SKM-1 (cell line): Measurements from ENCODE around the gene DIS3L.
"Not testable (repeated sequence)": the region's sequence is repeated elsewhere in the genome, so short reads cannot be mapped to it uniquely, and the experiment has no call there.

Source experiments
- DNase-seq: peaks from one replicate; lab custom pipeline; 2025; ENCODE audit not compliant: unreplicated experiment; lab: John Stamatoyannopoulos, UW

DIS3L gene

DNA sequence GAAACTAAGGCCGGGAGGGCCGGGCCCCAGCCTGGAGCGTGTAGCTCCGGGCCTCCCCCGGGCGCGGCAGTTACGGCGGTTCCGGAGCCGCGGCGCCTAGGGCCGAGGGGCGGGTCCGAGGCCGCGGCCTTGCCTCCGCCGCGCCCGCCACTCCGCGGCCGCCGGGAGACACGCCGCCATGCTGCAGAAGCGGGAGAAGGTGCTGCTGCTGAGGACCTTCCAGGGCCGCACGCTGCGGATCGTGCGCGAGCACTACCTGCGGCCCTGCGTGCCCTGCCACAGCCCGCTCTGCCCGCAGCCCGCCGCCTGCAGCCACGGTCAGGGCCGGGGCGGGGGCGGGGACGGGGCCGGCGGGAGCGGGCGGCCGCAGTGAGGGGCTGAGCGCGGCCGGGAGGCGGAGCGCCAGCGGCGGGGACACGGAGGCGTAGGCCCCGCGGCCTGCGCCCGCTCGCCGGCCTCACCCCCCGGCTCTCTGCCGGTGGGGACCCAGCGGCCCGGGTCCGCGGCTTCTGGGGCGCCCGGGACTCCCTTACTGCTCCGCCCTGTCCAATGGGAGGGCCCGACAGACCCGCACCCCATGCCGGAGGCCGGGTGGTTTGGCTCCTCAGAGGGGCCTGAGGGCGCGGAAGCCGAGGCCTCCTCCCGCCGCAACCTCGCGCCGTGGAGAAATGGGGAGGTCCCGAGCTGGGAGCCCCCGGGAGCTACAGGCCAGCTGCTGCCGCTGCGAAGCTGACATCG lies at the start of gene DIS3L:
Gene DIS3L (plus strand): TSS at position 150 of the 738 bp plus-strand sequence. CDS start 29 bp downstream, at position 179.
- peak; percentile 53 for DNase-seq

DNA sequence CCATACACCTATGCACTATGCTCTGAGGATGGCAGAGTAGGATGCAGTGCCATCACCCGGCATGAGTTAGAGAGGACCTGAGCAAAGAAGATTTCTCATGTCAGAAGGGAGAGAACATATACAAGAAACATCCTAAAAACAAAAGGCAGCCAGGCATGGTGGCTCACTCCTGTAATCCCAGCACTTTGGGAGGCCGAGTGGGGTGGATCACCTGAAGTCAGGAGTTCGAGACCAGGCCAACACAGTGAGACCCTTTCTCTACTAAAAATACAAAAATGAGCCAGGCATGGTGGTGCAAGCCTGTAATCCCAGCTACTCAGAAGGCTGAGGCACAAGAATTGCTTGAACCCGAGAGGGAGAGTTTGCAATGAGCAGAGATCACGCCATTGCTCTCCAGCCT lies 47.5 kb upstream of the DIS3L start:
- DNase-seq = not testable (repeated sequence)

DNA sequence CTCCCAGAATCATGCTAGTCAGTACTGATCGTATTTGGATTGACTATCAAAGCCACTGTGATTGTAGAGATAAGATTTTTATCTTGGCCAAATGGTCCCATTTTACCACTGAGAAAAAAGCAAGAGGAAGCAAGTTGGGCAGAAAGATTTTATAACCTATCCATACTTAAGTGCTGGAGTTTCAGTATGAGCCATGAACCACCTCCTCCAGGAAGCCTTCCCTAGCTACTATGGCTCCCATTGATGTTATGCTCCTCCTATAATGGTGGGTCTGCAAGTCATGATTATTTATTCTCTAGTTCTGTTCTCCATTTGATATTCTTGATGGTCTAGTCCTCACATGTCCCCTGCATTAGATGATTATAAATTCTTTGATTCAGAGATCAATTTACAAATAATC lies 46.4 kb upstream of the DIS3L start:
- DNase-seq = no peak

DNA sequence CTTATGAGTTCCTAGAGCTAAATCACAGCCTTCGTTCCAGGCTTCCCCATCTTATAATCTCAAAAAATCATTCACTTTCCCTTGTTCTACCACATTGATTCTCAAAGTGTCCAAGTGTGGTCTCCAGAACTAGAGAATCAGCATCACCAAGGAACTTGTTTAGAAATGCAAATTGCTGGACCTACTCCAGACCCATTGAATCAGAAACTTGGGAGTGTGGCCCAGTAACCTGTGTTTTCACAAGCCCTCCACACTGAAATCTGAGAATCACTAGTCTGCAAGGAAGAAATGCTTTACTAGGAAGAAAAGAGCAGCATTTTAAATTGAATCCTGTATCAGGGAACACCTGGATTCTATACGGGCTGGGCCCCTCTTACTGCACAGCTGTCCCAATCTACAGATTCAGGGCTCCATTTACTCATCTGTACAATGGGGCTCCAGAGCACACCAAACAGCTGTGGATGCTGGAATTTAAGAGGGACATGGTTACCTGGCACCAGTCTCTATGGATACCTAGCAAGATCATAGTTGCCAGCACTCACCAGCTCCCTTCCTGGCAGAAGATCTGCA lies 43.7 kb upstream of the DIS3L start:
- DNase-seq = no peak

DNA sequence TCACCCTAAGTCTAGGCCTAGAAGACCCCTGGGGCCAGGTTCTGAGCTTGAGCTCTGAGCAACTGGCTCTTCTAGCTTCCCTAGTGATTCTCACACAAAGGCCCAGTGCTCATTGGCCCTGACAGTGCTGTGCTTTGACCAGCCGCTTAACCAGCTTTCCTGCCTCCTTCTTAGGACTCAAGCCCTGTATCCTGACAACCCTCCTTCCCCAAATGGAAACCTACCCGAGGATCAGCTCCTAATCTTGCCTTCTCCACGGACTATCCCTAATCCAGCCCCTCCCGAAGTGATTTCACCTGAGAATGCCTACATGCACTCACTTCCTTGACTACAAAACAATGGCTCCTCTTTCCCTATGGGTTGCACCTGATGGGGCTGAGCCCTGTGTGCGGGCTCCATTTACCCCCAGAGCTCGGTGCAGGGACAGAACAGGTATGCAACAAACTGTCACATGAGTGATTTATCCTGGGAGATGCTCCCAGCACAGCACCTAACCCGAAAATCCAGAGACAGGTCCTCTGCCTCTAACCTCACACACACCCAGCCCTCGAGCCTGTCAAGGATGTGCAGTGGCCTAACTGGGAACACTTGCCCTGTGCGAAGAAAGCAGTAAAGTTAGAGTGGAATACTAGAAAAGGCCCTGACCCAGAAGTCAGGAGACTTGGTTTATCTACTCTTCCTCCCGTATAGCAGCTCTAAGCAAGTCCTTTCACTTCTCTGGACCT lies 42.1 kb upstream of the DIS3L start:
- no peak for DNase-seq

DNA sequence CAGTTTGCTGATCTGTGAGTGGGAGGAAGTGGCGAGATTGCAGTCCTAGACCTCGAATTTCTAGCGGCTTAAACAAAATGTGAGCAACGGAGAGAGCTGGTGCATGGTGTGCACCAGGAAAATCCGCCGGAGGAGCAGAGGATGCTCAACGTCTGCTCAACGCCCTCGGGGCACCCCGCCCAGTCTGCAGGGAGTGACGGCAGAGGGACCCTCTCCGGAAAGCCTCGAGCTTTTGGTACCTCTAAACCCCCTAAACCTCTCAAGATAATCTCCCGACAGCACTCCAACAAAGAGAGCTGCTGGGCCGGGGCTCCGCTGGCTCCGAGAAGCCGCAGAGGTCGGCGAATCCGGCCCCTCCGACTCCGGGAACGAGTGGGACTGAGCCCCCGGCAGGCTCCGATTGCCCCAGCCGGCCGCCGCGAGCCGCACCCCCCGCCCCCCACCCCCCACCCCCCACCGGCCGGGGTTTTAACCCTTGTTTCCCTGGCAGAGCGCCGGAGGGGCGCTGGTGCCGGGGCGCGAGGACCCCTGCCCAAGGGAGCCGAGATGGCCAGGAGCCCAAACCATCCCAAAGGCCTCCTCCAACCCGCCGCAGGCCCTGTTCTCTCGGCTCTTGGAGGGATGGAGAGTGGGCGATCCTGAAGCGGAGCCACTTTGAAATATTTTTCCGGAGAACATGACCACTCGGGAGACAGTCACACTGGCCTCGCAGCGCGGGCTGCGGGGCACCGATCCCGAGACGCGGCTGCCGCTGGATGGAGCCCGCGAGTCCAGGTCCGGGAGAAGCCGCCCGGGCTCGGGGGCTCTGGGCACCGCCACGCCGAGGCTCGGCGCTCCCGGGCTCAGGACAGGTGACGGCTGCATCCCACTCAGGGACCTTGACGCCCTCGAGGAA lies 41.3 kb upstream of the DIS3L start:
- no peak for DNase-seq

DNA sequence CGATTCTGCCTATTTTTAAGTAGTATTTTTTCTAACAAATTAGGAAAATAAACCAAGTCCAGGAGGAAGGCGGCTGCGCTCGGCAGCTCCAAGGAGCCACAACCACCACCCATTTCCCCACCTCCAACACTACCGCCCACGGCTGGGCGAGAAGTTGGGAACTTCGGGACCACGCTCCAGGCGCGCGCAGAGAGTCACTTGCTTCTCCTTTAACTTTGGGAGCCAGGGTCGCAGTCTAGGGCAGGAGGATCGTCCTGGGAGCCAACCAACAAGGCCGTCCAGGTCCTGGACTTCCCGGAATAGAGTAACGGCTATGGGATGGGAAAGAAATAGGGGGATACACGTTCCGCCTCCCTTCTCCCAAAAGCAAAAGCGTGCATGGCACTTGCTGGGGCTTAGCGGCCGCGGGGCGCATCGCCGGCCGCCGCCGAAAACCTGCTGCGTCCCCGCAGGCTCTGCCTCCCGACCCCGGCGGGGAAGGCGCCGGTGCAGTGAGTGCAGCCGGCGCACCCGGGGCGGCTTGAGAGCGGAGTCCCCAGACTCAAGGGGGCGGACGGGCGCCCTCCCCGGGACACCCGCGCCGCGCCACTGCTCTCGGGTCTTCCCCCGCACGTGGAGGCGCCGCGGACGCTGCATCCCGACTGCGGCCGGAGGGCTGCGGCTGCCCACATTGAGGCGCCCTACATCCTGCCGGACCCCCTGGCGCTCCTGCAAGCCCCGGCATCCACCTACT lies 40.5 kb upstream of the DIS3L start:
- DNase-seq = no peak

DNA sequence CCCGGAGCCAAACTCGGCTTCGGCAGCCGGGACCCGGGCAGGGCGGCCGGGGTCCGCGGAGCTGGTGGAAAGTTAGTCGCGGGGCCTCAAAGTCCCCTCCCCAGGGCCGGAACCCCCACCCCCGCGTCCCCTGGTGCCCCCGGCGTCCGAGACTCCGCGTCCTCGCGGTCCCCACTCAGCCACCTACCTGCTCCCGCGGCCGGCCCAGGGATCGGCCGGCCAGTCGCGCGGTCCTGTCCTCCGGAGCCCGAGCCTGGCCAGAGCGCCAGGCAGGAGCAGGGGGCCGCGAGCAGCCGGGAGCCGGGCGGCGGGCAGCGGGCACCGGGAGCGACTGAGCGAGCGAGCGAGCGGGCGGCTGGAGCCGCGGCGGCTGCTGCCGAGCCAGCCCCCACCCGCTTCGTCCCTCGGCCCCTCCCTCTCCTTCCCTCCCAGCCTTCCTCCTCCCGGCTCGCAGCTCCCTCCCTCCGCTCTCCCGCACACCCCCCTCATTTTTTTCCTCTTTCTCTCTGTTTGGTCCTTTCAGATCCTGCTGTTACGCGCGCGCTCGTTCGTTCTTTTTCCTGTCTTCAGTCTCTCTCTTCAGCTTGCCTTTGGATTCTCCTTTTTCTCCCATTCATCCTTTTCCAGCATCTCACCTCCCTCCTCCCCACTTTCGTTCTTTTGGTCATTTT lies 39.8 kb upstream of the DIS3L start, which contains the start of gene MEGF11:
Gene MEGF11 (minus strand): TSS at position 333 of the 671 bp plus-strand sequence. CDS start 125,347 bp downstream, outside the sequence.
- DNase-seq = no peak

DNA sequence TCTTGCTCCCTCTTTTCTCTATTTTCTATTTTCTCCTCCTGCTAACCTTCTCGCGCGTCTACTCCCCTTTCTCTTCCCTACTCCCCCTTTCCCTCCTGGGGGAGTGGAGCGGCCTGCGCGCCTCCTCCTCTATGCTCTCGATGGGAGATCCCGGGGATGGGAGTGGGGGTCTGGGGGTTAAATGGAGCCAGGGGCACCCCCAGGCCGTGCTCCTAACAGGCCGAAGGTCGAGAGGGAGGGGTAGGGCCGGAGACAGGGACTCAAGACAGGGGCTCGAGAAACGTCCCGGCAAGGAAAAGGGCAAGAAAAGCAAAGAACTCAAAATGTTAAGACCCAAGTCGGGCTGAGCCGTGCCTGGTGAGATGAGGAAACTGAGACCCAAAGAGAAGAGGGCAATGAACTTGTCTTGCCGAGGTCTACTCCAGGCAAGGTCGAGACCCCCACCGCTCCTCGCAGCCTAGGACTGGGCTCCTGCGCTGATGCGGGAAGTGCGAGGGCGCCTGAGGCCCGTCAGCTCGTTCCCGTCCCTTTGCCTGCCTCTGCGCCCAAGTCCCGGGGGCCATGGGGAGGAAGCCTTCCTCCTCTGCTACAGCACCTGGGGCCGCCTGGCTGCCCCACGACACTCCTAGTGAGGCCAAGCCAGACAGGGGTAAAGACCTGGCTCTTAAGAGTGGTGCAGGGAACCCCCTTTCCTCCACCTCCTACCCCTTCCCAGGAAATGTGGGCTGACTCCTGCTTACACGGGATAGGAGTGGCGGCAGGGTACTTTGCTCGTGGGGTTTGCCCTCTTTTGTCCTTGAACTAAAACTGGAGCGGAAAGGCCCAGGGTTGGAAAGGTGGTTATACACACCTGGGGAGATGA lies 39.0 kb upstream of the DIS3L start:
- no peak for DNase-seq

DNA sequence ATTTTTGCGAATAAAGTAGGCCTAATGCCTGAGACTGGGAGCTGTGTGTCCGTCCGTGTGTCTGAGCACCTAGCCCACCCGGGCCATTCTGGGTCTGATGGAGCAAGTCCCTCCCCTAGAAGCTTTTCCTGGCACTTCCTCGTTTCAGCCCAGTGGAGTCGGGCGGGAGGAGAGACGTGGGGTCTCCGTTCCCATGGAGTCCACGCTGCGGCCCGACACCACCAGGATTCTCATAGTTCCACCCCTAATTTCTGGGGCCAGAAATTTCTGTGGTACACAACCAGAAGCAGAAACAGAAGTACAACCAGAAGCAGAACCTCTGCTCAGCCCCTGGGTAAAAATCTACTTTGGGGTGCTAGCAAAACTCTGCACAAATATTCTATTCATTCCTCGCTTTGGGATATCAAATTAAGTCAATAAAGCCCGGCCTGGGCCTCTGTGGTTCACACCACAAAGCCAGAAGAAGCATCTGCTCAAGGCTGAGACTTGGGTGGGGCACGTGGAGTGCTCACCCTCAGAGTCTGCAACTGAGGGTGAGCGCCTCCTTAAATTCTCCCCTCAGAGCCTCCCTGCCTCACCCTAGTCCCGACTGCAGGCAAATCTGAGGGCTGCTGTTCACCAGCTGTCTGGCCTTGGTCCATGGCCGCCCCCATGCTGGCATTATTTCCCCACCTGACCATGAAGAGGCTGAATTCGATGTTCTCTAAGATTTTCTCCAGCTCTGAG lies 38.3 kb upstream of the DIS3L start:
- DNase-seq = no peak

DNA sequence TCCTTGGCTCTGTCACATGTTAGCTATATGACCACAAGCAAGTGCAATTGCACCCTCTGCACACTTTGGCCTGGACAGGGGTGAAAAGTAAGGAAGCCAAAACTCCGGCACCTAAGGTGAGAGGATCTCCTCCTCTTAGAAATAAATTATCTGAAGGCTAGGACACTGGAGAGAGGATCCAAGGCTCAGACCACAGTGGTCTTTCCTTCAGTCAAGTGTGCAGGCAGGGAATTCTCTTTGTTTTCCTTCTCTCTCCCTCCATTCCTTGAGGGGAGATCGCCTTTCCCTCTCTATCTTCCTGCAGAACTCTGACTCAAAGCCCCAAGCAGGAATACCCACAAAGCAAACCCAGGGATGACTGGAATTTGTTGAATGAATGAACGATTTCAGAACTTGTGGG lies 36.7 kb upstream of the DIS3L start:
- no peak for DNase-seq

DNA sequence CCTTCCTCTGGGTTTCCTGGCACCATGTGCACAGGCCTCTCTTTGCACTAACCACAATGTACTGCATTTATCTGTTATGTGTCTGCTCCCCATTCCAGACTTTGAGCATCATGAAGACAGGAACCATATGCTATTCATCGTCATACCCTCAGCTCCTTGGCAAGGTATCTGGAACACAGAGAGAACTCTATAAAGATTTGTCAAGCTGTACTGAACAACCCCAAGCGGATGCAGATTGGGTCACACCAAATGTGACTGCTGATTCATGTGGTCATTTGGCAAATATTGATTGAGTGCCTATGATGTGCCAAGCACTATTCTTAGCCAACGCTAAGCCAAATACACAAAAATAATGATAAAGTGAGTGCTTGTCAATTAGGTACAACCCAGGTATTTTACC lies 32.3 kb upstream of the DIS3L start:
- no peak for DNase-seq

DNA sequence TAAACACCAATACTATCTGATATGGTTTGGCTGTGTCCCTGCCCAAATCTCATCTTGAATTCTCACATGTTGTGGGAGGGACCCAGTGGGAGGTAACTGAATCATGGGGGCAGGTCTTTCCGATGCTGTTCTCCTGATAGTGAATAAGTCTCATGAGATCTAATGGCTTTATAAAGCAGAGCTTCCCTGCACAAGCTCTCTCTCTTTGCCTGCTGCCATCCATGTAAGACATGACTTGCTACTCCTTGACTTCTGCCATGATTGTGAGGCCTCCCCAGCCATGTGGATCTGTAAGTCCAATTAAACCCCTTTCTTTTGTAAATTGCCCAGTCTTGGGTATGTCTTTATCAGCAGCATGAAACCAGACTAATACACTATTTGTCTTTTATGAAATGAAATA lies 30.5 kb upstream of the DIS3L start:
- not testable (repeated sequence) for DNase-seq

DNA sequence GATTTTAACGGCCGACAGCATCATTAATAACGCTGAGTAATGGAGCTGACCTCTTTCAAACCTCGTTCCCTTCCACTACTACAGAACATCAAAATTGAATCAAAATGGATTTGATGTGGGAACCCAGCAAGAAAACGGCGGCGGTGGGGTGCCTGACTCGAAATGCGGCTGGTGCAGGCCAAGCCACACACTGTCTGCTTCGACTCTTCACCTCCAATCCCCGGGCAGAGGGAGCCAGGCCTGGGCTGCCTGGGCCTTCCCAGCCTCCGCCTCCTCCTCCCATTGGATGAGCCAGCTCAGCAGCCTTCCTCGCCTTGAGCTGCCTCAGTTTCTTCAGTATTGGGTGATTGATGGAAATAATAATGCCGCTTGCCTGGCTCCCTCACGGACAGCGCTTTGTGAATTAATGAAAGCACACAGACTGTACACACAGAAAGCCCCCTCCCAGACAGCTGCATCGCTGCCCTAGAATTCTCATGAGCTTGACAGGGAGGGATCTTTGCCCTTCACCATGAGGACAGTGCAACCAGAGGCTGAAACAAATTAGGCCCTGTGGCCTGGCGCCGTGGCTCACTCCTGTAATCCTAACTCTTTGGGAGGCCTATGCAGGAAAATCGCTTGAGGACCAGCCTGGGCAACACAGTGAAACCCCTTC lies 28.4 kb upstream of the DIS3L start:
- no peak for DNase-seq

DNA sequence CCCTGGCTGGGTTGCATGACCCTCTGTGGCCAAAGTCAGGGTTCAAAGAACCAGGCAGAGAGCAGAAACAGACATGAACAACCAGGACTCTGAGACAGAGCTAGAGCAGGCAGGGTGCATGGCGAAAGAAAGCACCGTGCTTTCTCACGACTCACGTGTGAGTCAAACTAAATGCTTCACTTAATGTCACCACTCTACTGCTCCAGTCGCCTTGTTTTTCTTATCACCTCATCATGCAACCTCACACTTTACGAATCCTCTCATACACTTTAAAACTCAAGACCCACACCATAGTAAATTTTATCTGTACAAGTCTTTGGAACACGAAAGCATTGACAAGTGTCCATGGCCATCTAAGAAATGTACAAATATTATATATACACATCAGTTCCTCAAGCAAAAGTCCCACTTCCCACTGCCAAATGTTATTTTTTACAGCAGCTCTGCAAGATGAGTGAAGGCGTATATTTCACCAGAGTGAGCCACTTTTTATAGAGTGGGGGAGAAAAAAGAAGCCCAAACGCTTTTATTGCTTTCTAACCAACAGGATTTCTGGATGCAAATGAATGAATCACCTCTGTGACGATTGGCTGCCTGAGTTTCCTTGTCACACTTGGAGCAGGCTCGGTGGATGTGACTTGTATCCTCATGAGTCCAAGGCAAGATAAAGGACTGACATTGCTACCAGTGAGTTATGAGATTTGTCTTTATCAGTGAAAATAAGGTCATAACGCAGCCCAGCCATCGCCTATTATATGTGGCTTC lies 23.9 kb upstream of the DIS3L start:
- no peak for DNase-seq

DNA sequence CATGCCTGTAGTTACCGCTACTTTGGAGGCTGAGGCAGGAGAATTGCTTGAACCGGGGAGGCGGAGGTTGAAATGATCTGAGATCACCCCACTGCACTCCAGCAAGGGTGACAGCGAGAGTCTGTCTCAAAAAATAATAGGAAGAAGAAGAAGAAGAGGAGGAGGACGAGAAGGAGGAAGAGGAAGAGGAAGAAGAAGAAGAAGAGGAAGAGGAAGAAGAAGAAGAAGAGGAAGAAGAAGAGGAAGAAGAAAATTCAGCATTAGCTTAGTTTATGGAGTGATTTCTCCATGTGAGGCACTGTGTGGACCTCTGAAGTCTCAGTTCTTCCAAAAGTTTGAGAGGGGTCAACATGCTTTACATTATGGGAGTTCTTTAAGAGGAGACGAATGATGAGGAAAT lies 22.4 kb upstream of the DIS3L start:
- no peak for DNase-seq

DNA sequence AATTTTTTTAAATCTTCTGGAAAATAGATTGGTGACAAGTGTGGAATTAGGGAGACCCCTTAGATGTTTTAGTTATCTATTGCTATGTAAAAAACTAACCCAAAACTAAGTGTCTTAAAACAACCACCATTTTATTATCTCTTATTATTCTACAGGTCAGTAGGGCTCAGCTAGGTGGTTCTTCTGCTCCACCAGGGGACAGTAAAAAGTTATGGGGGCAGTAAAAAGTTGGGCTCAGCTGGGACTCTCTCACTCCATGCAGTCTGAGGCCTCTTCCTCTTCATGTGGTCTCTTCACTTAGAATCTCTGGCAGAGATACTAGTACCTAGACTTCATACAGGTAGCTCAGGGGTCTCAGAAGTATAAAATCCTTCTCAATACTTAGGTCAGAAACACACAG lies 18.0 kb upstream of the DIS3L start:
- no peak for DNase-seq
